Hindlimb muscle (tissue), 1 donor: ENCODE data around the gene SOD3. TPM values are rescaled to one million over a fixed set of nuclear protein-coding genes. Genes with fewer than 3 reads are reported as not detected.

Experiments used
- DNase-seq: peaks from one replicate; pipeline ENCODE4 v3.0.0-alpha.2; 2013
- polyA plus RNA-seq: library from polyadenylated mRNA; unstranded; fragments of 120-200 nt; gene quantifications from one replicate; pipeline ENCODE4 v1.2.1, GENCODE V29; 2013; ENCODE audit not compliant: insufficient read length

The SOD3 gene
- polyA plus RNA-seq, 1 donor = 30.0 TPM

- no peak for DNase-seq
Observed at GRCh38 chr4:24802648-24803047, 7.3 kb downstream of the SOD3 start.

DNA sequence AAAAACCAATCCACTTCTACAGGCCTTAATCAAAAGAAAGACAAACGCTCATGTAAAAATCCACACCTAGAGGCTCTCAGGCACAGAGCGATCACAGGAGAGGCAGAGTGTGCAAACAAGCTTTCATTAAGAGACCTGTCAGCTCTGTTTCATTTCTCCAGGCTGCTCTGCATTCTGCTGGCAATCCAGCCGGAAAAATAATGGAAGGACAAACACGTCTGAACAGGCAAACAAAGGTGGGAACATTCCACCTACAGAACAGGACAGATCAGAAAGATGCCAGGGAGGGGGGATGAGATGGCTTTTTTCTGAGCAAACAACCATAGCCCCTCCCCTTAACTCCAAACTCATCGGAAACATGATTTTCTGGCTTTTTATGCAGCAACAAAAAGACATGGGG, 9.7 kb downstream of the SOD3 start:
- no peak for DNase-seq

DNA sequence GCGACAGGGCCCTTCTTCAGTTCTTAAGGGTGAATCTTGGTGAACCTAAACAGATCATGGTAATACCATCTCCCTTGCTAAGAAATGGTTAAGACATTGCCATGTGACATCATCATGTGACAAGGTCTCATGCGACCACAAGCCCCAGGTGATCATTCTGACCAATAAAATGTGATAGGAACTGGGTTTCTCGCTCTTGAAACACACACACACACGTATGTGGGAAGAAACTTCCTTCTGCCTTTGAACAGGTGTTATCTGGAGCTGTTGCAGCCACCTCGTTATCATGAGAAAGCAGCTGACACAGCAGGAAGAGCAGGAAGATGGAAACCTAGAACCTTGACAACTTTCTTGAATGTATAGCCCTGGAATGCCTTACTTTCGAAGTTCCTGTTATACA, 10.2 kb downstream of the SOD3 start:
- DNase-seq = no peak

- DNase-seq = no peak
Observed at GRCh38 chr4:24806206-24806990, 11.0 kb downstream of the SOD3 start.

- DNase-seq = no peak
Observed at GRCh38 chr4:24807611-24808010, 12.2 kb downstream of the SOD3 start.

DNA sequence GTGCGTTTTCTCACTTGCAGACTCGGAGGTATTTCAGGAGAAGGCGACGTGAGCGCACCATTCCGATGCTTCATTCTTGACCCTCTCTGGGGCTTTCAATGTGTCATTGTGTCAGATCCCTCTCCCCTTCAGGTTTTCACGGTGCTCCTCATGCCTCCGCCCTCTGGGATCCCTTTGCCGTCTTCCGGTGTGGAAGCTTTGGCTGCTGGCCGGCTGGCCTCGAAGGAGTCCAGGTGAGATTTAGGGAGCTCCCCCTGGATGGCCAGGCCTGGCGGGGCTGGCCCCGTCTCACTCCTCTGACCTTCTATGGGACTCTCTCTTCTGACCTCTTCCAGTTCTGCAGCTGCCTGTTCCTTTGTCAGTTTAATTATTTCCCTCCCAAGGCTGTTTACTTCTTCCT, 12.9 kb downstream of the SOD3 start:
- no peak for DNase-seq

GRCh38 chr4:24808955-24809354, 13.6 kb downstream of the SOD3 start:
- no peak for DNase-seq

GRCh38 chr4:24809376-24809775, 14.0 kb downstream of the SOD3 start:
- no peak for DNase-seq

GRCh38 chr4:24809815-24810405, 14.5 kb downstream of the SOD3 start:
- no peak for DNase-seq

DNA sequence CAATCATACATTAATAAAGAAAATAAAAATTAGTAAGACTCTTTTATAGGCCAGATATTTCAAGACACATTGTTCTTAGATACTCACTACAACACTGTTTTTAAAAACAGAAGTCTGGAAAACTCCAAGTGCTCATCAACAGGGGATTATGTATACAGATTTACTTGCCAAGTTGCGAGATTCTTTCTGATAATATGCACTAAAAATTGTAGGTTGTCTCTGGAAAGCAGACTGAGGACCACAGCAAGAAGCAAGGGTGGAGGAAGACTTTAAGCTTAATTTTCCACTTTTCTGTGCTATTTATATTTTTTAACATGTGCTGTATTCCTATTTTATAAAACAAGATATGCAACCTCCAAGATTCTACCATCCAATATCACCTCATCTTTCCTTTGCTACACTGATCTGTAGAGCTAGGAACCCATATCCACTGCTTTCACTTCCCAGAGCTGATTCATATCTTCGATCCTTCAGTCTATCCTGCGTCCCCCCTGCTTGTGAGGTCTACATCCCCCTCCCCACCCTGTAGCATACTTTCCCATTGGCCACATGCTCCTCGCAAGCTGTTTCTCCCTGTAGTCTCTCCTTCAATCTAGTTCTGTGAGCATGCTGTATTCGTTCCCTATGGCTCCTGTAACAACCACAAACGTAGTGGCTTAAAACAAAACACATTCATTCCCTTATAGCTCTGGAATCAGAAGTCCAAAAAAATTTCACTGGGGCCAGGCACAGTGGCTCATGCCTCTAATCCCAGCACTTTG, 15.7 kb downstream of the SOD3 start:
- DNase-seq = no peak

GRCh38 chr4:24813732-24814131, 18.4 kb downstream of the SOD3 start:
- DNase-seq = no peak

- no peak for DNase-seq
Observed at GRCh38 chr4:24816797-24817196, 21.4 kb downstream of the SOD3 start.

DNA sequence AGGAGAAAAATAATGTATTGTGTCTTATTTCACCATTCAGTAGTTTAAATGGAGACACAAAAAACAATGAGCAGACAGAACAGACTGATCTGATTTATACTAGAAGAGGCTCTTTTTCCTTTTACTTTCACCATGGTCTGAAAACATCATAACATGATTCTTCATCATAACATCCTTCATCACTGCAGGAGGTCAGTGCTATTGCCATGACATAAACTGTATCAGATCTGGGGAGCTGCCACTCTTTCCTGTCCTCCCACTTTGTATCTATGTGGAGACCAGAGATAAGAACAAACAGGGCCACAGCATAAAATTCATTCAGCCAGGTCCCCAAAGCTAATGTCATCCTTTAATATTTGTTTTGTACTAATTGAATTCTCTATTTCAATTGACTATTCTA, 25.2 kb downstream of the SOD3 start:
- no peak for DNase-seq

DNA sequence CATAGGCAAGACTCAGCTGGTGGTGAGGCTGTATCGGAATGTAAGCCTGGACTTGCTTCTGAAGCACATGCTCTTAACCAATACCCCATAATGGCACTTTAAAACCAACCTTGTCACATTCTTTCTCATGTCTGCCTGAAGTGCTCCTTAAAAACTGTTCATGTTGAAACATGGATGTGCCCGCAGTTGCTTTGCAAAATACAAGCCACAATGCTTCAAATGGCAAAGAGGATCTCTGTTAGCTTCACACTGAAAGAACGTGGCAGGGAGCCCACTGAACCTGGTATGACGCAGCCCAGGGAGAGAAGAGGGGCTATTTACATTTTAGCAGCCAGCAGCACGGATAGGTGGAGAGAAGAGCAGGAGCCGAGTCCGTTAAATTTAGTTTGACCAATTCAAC, 29.3 kb downstream of the SOD3 start:
- DNase-seq = no peak

- DNase-seq = no peak
Observed at GRCh38 chr4:24831637-24832036, 36.3 kb downstream of the SOD3 start.

DNA sequence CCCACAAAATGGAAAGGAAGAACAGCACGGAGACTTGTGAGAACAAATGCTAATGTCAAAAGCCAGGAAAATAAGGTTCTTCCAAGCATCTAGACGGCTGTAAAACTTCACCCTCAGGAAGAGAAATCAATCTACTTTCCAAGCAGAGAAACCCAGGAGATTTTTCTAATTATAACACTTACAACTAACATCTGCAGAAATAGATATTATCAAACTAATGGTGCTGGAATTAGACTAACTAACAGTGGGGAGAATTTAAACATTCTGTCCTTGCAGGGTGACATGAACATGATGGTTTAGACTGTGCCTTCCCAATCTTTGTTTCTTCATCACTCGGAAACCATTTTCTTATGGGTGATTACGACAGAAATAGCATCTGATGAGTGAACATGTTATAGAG, 40.3 kb downstream of the SOD3 start:
- DNase-seq = no peak

- DNase-seq = no peak
Observed at GRCh38 chr4:24836661-24837242, 41.4 kb downstream of the SOD3 start.

- no peak for DNase-seq
Observed at GRCh38 chr4:24837336-24837735, 42.0 kb downstream of the SOD3 start.

DNA sequence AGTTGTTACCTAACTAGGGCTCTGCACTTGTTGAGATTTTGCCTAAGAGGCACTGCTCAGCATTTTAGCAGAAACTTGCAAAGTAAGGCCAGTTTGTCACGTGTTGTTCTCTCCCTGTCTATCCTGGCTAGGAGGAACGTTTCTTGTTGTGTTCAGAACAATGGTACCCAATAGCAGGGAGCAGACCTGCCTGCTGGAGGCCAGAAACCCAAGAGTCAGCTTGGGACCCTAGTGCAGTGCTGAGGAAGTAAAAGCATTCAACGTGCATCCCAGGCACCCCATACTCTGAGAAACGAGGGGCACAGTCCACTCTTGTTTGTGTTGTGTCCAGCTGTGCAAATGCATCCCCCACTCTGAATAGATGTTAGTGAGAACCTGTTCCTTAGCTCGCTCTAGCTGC, 42.4 kb downstream of the SOD3 start:
- DNase-seq = no peak

GRCh38 chr4:24840362-24840761, 45.0 kb downstream of the SOD3 start:
- no peak for DNase-seq

GRCh38 chr4:24840826-24841543, 45.6 kb downstream of the SOD3 start:
- no peak for DNase-seq

DNA sequence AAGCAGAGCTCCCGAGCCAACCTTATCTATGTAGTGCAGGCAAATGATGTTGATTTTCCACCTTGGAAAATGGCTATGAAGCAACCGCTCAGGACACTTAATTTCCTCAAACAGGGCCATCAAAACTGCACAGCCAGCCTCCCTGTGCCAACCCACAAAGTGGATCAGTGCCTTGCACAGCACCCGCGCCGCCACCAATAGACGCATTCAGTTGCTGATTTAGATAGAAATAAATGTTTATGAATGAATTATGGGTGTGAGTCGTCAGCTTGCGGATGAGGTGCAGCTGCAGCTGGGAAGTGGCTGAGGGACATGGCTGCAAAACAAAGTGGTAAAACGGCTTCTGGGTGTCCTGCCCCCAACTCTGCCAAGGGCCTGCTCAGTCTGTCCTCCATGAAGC, 47.0 kb downstream of the SOD3 start:
- no peak for DNase-seq

- no peak for DNase-seq
Observed at GRCh38 chr4:24843096-24843495, 47.7 kb downstream of the SOD3 start.
